AG20443 (cell line): ENCODE results near the gene TSPAN11.
"Not testable (repeated sequence)": the region's sequence is repeated elsewhere in the genome, so short reads cannot be mapped to it uniquely, and the experiment has no call there.

Source experiments
- DNase-seq: peaks from one replicate; pipeline ENCODE4 v3.0.0; 2012; ENCODE audit warnings: low spot score, mixed read lengths

The TSPAN11 gene

GRCh38 chr12:31002999-31003398, 76.5 kb downstream of the TSPAN11 start:
- no peak for DNase-seq

- DNase-seq, result no peak
These were observed 77.5 kb downstream of the TSPAN11 start for GRCh38 chr12:31003861-31004640.

GRCh38 chr12:31004666-31005065, 78.1 kb downstream of the TSPAN11 start:
- DNase-seq, result no peak

- no peak for DNase-seq
These were observed 78.9 kb downstream of the TSPAN11 start for GRCh38 chr12:31005256-31005943.

- DNase-seq, result peak; percentile 91
These were observed 79.4 kb downstream of the TSPAN11 start for GRCh38 chr12:31005944-31006361.

- DNase-seq, result no peak
These were observed 80.0 kb downstream of the TSPAN11 start for GRCh38 chr12:31006416-31007152.

- DNase-seq, result no peak
These were observed 80.6 kb downstream of the TSPAN11 start for GRCh38 chr12:31007153-31007495.

GRCh38 chr12:31007636-31008175, 81.2 kb downstream of the TSPAN11 start:
- DNase-seq, result no peak

- DNase-seq, result no peak
These were observed 81.8 kb downstream of the TSPAN11 start for GRCh38 chr12:31008241-31008761.

- no peak for DNase-seq
These were observed 82.7 kb downstream of the TSPAN11 start for GRCh38 chr12:31008961-31009840.

GRCh38 chr12:31009976-31010375, 83.4 kb downstream of the TSPAN11 start:
- no peak for DNase-seq

GRCh38 chr12:31011336-31011735, 84.8 kb downstream of the TSPAN11 start:
- DNase-seq, result no peak

GRCh38 chr12:31011746-31012566, 85.4 kb downstream of the TSPAN11 start:
- DNase-seq, result no peak

GRCh38 chr12:31012567-31012891, 86.0 kb downstream of the TSPAN11 start:
- DNase-seq, result not testable (repeated sequence)

GRCh38 chr12:31015215-31015614, 88.7 kb downstream of the TSPAN11 start:
- no peak for DNase-seq

GRCh38 chr12:31016057-31016456, 89.5 kb downstream of the TSPAN11 start:
- DNase-seq, result no peak

GRCh38 chr12:31017535-31017934, 91.0 kb downstream of the TSPAN11 start:
- no peak for DNase-seq

GRCh38 chr12:31018106-31018789, 91.7 kb downstream of the TSPAN11 start:
- DNase-seq, result no peak

- no peak for DNase-seq
These were observed 92.4 kb downstream of the TSPAN11 start for GRCh38 chr12:31018790-31019505.
